IPS DF 6.9 (cell line): Measurements from ENCODE around the gene NUBPL.
"Not testable (repeated sequence)": the region's sequence is repeated elsewhere in the genome, so short reads cannot be mapped to it uniquely, and the experiment has no call there.

Source experiments
- DNase-seq: peaks from one replicate; pipeline ENCODE4 v3.0.0-alpha.2; 2013; ENCODE audit warnings: low read depth, low spot score
- H3K27ac ChIP-seq: one replicate; pipeline ENCODE4 v1.5.1; 2013; ENCODE audit warnings: low read length, control low read depth
- H3K27me3 ChIP-seq: 2 replicates; pipeline ENCODE4 v1.6.1; 2013; ENCODE audit warnings: mild to moderate bottlenecking, low read length; ENCODE audit not compliant: control insufficient read depth, insufficient read depth
- H3K36me3 ChIP-seq: 2 replicates; pipeline ENCODE4 v1.6.1; 2013; ENCODE audit warnings: low read length; ENCODE audit not compliant: control insufficient read depth, insufficient read depth
- H3K4me1 ChIP-seq: 2 replicates; pipeline ENCODE4 v1.6.1; 2013; ENCODE audit warnings: low read length; ENCODE audit not compliant: control insufficient read depth, insufficient read depth
- H3K4me3 ChIP-seq: 2 replicates; pipeline ENCODE4 v1.5.1; 2013; ENCODE audit warnings: mild to moderate bottlenecking, low read length
- H3K9me3 ChIP-seq: 2 replicates; pipeline ENCODE4 v1.6.1; 2013; ENCODE audit warnings: low read length, inconsistent platforms; ENCODE audit not compliant: control insufficient read depth, insufficient read depth
- WGBS: extraction: QIAGEN DNeasy Blood & Tissue Kit; methylation state at CpG from one replicate; pipeline ENCODE4 v1.1.7; 2013; ENCODE audit warnings: mixed read lengths, missing lambda C conversion rate; ENCODE audit not compliant: insufficient read length, insufficient coverage; 5-methylcytosine and 5-hydroxymethylcytosine counted together

NUBPL gene

DNA sequence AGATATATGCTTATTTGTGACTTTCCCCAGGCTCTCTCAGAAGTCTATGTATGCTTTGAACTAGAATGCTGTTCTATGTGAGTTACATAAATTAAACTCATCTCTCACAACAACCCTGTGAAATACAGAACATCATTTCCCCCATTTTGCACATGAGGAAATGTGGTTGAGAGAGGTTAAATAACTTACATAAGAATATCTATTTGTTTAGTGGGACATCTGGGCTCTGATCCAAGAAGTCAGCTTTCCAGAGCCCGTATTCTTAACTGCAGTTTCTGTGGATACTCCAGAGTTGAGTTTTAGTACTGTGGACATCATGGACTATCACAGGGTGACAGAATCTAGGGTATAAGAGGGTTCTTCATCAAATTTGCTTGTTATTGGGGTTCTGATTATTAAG, 273.4 kb downstream of the NUBPL start:
- Histone ChIP-seq H3K27ac (no peak overlapping the region), H3K36me3 (no peaks in the 10 kb centered on the region), H3K4me3 (no peak overlapping the region), H3K4me1 (no peaks in the 10 kb centered on the region), H3K27me3 (no peaks in the 10 kb centered on the region), H3K9me3 (no peaks in the 10 kb centered on the region)
- no CpG with 5 or more reads among the region's 1 CpG for WGBS
- no peak for DNase-seq

DNA sequence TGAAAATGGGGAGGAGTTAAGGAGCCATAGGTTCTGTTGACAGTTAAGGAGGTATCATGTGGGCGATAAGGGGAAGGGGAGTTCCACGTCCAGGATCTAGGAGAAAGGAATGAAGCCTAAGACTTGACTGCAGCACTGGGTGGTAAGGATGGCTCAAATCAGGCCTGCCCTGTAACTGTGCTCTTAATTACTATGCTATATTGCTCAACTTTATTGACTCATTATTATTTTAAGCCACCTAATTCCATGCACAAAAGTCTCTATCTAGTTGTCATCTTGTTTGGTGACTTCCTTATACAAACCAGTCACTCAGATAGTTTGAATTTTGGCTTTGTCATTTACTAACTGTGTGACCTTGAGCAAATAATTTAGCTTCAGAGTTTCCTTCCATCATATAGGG, 273.8 kb downstream of the NUBPL start:
- DNase-seq: no peak
- H3K36me3 ChIP-seq: no peaks in the 10 kb centered on the region
- no CpG with 5 or more reads among the region's 2 CpGs for WGBS

DNA sequence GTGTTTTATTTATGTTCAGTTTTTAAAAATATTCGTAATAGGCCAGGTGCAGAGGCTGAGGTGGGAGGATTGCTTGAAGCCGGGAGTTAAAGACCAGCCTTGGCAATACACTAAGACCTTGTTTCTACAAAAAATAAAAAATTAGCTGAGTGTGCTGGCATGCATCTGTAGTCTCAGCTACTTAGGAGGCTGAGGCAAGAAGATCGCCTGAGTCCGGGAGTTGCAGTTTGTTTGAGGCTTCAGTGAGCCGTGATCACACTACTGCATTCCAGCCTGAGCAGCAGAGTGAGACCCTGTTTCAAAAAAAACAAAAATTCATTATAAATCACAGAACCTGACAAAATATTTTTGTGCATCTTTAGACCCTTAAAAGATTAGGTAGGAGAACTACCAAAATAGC, 275.8 kb downstream of the NUBPL start:
- H3K9me3 ChIP-seq: no peaks in the 10 kb centered on the region
- H3K36me3 ChIP-seq: no peaks in the 10 kb centered on the region
- no peak for DNase-seq
- H3K27ac ChIP-seq: no peak overlapping the region
- WGBS: no CpG with 5 or more reads among the region's 5 CpGs
- no peak overlapping the region for H3K4me3 ChIP-seq
- H3K4me1 ChIP-seq: no peaks in the 10 kb centered on the region
- no peaks in the 10 kb centered on the region for H3K27me3 ChIP-seq

More for the DNA sequence above, 273.8 kb downstream of the NUBPL start:
- H3K27ac ChIP-seq: no peak overlapping the region
- H3K4me3 ChIP-seq: no peak overlapping the region
- H3K27me3 ChIP-seq: no peaks in the 10 kb centered on the region
- no peaks in the 10 kb centered on the region for H3K4me1 ChIP-seq
- H3K9me3 ChIP-seq: no peaks in the 10 kb centered on the region

DNA sequence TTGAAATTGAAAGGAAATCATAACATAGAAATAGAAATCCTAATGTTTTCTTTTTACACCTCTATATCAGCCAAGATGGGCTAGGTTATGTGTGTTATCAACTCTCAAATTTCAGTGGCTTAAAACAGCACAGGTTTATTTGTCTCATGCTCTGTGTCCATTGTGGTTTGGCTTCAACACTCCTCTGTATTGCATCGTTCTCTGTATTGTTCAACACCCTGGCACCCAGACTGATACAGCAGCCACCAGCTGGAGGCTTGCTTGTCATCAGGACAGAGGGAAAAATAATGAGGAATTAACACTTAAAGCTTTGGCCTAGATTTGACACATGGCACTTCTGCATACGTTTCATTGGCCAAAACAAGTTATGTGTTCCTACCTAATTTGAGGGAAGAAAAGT, 281.7 kb downstream of the NUBPL start:
- H3K27ac ChIP-seq: no peak overlapping the region
- H3K9me3 ChIP-seq: no peaks in the 10 kb centered on the region
- no peak overlapping the region for H3K4me3 ChIP-seq
- no CpG with 5 or more reads among the region's 2 CpGs for WGBS
- H3K36me3 ChIP-seq: no peaks in the 10 kb centered on the region
- no peaks in the 10 kb centered on the region for H3K27me3 ChIP-seq
- no peak for DNase-seq
- H3K4me1 ChIP-seq: no peaks in the 10 kb centered on the region

DNA sequence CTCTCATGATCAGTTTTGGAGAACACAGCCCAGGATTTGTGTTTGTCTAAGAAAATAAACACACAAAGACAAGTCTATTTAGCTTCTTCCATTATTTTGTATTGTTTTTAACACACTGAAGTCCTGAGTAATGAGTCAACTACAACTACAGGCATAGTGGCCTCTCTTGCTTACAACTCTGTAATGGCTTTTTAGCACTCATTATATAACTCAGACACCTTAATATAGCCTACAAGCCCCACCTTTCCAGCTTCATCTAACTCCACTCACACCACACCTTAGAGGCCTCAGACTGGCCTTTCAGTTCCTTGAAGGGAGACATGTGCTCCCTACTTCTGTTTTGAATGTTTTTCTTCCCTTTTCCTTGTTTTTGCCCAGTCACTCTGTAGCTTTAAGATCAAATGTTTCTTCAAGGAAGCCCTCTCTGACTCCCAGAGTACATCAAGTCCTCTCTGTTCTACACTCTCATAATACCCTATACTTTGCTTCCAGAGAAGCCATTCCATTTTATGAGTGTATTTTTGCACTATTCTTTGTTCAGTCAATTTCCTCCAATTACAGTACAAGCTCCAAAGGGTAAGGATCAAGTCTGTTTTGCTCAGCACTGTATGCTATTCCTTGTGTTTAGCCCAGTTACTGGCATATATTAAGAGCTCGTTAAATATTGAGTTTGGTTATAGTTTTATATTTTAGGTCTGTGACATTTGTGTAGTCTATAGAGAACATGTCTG, 282.3 kb downstream of the NUBPL start:
- no peak for DNase-seq
- no peaks in the 10 kb centered on the region for H3K4me1 ChIP-seq
- no peaks in the 10 kb centered on the region for H3K9me3 ChIP-seq
- WGBS: no CpG with 5 or more reads among the region's 1 CpG
- no peak overlapping the region for H3K27ac ChIP-seq
- no peak overlapping the region for H3K4me3 ChIP-seq
- no peaks in the 10 kb centered on the region for H3K27me3 ChIP-seq
- H3K36me3 ChIP-seq: no peaks in the 10 kb centered on the region

DNA sequence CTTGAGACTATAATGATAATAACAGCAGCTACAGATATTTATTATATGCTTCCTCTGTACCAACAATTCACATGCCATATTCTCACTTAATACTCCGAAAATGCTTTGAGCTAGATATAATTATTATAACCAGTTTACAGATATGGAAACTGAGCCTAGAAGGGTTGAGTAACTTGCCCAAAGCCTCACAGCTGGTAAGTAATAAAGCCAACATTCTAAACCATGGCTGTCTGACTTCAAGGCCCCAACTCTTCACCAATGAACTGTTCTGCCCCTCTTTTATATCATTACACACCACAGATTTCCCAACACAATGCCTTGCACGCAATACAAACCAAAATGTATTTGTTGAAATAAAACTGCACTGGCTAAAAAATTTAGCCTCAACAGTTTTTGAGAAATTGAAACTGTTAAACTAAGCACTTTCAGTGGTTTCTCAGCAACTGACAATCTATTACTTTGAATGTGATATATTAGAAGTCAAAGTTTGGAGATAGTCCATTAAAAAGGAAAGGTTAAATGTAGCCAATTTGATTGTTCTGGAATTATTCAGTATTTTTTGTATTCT, 293.4 kb downstream of the NUBPL start:
- H3K4me1 ChIP-seq: no peaks in the 10 kb centered on the region
- no peak overlapping the region for H3K27ac ChIP-seq
- no peaks in the 10 kb centered on the region for H3K27me3 ChIP-seq
- no peak for DNase-seq
- WGBS: no CpG with 5 or more reads among the region's 2 CpGs
- H3K4me3 ChIP-seq: no peak overlapping the region
- no peaks in the 10 kb centered on the region for H3K9me3 ChIP-seq
- no peaks in the 10 kb centered on the region for H3K36me3 ChIP-seq

DNA sequence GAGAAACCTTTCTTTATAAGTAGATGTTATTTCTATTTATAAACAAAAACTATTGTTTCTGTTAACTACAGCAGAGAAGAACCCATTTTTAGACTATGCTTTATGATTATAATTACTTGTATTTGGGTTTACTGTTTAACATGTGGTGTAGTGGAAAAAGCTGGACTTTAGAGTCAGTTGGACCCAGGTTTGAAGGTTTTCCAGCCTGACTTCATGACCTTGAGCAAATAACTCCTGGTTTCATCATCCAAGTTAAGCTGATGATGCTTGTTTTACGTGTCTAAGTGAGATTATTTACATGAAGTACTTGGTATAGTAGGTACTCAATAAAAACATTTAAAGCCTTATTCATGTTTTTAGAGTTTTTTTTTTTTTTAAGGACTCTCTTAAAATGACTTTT, 294.1 kb downstream of the NUBPL start:
- Histone ChIP-seq H3K27me3 (no peaks in the 10 kb centered on the region), H3K4me3 (no peak overlapping the region), H3K9me3 (no peaks in the 10 kb centered on the region), H3K4me1 (no peaks in the 10 kb centered on the region), H3K27ac (no peak overlapping the region), H3K36me3 (no peaks in the 10 kb centered on the region)
- WGBS: no CpG with 5 or more reads among the region's 1 CpG
- no peak for DNase-seq

DNA sequence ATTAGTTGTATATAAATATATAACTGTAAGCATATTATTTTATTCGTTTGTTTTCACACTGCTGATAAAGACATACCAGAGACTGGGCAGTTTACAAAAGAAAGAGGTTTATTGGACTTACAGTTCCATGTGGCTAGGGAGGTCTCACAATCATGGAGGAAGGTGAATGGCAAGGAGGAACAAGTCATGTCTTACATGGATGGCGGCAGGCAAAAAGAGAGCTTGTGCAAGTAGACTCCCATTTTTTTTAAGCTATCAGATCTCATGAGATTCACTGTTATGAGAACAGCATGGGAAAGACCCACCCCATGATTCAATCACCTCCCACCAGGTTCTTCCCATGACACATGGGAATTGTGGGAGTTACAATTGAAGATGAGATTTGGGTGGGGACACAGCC, 294.8 kb downstream of the NUBPL start:
- not testable (repeated sequence) for H3K27ac ChIP-seq
- no CpG with 5 or more reads among the region's 2 CpGs for WGBS

DNA sequence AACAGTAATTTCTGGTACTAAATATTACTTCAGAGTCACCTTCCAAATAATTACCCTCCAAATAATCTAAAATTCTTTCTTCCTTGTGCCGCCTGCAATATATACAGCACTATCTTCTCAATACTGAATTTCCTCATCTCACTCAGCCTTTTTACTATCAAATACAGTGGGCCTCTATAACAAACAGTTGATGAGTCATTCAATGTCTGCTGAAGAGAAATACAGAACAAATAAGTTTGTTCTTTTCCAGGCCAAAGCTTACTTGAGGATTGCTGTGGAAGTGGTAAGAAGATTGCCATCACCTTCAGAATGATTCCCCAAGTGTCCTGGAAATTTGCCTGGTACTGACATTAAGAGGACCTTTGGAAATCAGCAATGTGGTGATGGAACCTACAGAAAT, 297.7 kb downstream of the NUBPL start:
- no peaks in the 10 kb centered on the region for H3K9me3 ChIP-seq
- H3K27ac ChIP-seq: no peak overlapping the region
- H3K4me1 ChIP-seq: no peaks in the 10 kb centered on the region
- 100% methylated on average over 1 of the region's 1 CpG for WGBS
- no peaks in the 10 kb centered on the region for H3K36me3 ChIP-seq
- H3K27me3 ChIP-seq: no peaks in the 10 kb centered on the region
- no peak overlapping the region for H3K4me3 ChIP-seq
- no peak for DNase-seq

More for the DNA sequence above, 294.8 kb downstream of the NUBPL start:
- not testable (repeated sequence) for H3K36me3 ChIP-seq, H3K4me1 ChIP-seq, DNase-seq, H3K9me3 ChIP-seq, H3K27me3 ChIP-seq, H3K4me3 ChIP-seq

DNA sequence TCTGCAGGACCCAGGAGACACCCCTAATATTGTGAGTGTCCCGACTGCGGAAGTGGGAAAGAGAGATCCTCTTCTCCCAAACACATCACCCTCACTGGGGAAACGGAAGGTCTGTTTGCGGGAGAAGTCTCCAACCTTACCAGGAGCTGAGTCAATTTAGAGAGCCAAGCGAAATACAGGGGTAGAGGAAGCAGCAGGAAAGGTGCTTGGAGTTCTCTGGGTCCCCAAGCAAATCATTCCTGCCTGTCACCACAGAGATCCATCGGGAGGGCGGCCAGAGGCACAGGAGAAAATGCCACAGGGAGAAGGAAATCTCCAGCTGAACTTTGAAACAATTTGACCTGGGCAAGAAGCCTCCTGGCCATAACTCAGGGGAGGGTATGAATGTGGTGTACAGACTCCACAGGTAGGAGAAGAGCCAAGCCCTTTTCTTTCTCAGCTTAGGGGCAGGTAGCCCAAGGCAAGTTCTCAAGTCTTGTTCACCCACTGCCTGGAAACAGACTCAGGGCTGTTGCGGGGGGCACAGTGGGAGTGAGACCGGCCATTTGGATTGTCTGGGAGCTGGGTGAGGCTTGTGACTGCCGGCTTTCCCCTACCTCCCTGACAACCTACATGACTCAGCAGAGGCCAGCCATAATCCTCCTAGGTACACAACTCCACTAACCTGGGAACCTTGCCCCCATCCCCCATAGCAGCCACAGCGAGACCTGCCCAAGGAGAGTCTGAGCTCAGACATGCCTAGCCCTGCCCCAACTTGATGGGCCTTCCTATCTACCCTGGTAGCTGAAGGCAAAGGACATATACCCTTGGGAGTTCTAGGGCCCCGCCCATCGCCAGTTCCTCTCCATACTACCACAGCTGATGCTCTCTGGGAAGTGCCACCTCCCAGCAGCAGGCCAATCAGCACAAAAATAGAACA, 304.0 kb downstream of the NUBPL start:
- no peak for DNase-seq
- Histone ChIP-seq H3K4me1 (no peaks in the 10 kb centered on the region), H3K36me3 (no peaks in the 10 kb centered on the region), H3K4me3 (no peak overlapping the region), H3K9me3 (no peaks in the 10 kb centered on the region), H3K27ac (no peak overlapping the region), H3K27me3 (no peaks in the 10 kb centered on the region)
- WGBS: no CpG with 5 or more reads among the region's 13 CpGs
